GM21390 (cell line): Measurements from ENCODE around the gene TGFBR3L.
"Not testable (repeated sequence)": the region's sequence is repeated elsewhere in the genome, so short reads cannot be mapped to it uniquely, and the experiment has no call there.

Experiments used
- ATAC-seq: cut with Tn5 transposase; IDR thresholded peaks from one replicate; pipeline ENCODE4 v1.9.1; 2021; ENCODE audit not compliant: unreplicated experiment

The TGFBR3L gene

GRCh38 chr19:7926727-7927604 is 12.3 kb downstream of the TGFBR3L start:
- no peak for ATAC-seq

GRCh38 chr19:7927605-7928333 is 13.1 kb downstream of the TGFBR3L start:
- ATAC-seq: no peak

GRCh38 chr19:7928334-7928706 is 13.7 kb downstream of the TGFBR3L start:
- no peak for ATAC-seq

- no peak for ATAC-seq
These were observed 14.4 kb downstream of the TGFBR3L start for GRCh38 chr19:7928741-7929701.

- ATAC-seq: not testable (repeated sequence)
These were observed 15.4 kb downstream of the TGFBR3L start for GRCh38 chr19:7930030-7930429.

GRCh38 chr19:7930765-7931164 is 16.1 kb downstream of the TGFBR3L start:
- ATAC-seq: no peak

- ATAC-seq: no peak
These were observed 16.8 kb downstream of the TGFBR3L start for GRCh38 chr19:7931221-7932061.

GRCh38 chr19:7932276-7932929 is 17.8 kb downstream of the TGFBR3L start:
- ATAC-seq: no peak

GRCh38 chr19:7932930-7933300 is 18.3 kb downstream of the TGFBR3L start:
- no peak for ATAC-seq

- no peak for ATAC-seq
These were observed 18.8 kb downstream of the TGFBR3L start for GRCh38 chr19:7933411-7933810.

- no peak for ATAC-seq
These were observed 19.4 kb downstream of the TGFBR3L start for GRCh38 chr19:7933828-7934725.

- ATAC-seq: no peak
These were observed 20.1 kb downstream of the TGFBR3L start for GRCh38 chr19:7934766-7935165.

- no peak for ATAC-seq
These were observed 26.2 kb downstream of the TGFBR3L start for GRCh38 chr19:7940841-7941240.

GRCh38 chr19:7941895-7942596 is 27.4 kb downstream of the TGFBR3L start:
- ATAC-seq: no peak

- no peak for ATAC-seq
These were observed 28.4 kb downstream of the TGFBR3L start for GRCh38 chr19:7942981-7943443.

- peak; percentile 90 for ATAC-seq
These were observed 29.0 kb downstream of the TGFBR3L start, which contains the start of gene TIMM44 for GRCh38 chr19:7943444-7944176. Gene TIMM44 (minus strand): TSS chr19:7943666. CDS start chr19:7943651, 15 bp downstream.

- peak; percentile 17 for ATAC-seq
These were observed 29.6 kb downstream of the TGFBR3L start for GRCh38 chr19:7944177-7944761.
